KG1 (cell line): ENCODE measurements around the gene TEX52.
A peak's percentile ranks its signal among the peaks of the same experiment; 100 is the strongest.
"Not testable (repeated sequence)": the region's sequence is repeated elsewhere in the genome, so short reads cannot be mapped to it uniquely, and the experiment has no call there.

Experiments used
- DNase-seq: peaks from one replicate; lab custom pipeline; 2025; lab: John Stamatoyannopoulos, UW

The TEX52 gene

GRCh38 chr12:2857021-2857431, at the start of gene TEX52:
TEX52 (minus strand) TSS chr12:2857039; CDS start chr12:2857026, 13 bp downstream.
- DNase-seq, result no peak

GRCh38 chr12:2904260-2904659, 47.4 kb upstream of the TEX52 start:
- no peak for DNase-seq

DNA sequence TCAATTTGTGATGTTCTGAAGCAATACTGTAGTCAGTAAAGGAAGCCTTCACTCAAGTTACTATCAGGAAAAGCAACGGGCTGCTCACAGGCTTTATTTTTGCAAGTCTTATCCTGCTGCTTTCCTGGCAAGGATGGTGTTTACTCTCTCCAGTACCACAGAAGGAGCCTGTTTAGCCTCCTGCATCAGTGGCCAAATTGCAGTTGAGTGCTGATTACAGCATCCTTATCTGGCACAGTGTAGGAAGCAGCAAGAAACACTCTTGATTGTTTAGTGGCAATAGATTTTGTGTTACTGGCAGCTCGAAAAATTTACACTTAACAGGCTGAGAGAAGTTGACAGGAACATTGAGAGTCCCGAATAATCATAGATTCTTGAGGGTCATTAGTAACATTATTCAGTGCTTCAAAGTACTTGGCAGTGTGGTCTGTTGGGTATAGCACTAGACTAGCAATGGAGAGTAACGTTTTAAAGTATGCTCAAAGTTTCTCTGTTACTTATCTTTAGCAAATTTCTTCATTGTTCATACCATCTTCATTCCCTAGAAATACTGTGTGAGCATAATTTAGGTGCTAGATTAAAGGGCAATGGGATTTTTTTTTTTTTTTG, 45.5 kb upstream of the TEX52 start:
- DNase-seq, result no peak

GRCh38 chr12:2900642-2901041, 43.8 kb upstream of the TEX52 start:
- DNase-seq, result no peak

DNA sequence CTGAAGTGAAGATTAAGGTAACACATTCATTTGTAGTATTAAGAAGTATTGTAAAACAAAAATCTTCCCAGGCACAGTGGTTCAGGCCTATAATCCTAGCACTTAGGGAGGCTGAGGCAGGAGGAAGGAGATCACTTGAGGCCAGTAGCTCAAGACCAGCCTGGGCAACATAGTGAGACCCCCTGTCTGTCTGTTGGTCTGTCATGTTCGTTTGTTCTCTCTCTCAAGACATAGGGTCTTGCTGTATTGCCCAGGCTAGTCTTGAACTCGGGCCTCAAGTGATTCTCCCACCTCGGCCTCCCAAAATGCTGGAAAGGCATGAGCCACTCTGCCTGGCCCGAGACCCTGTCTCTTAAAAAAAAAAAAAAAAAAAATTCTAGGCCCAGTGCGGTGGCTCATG, 40.6 kb upstream of the TEX52 start:
- no peak for DNase-seq

GRCh38 chr12:2895511-2895910, 38.7 kb upstream of the TEX52 start:
- no peak for DNase-seq

DNA sequence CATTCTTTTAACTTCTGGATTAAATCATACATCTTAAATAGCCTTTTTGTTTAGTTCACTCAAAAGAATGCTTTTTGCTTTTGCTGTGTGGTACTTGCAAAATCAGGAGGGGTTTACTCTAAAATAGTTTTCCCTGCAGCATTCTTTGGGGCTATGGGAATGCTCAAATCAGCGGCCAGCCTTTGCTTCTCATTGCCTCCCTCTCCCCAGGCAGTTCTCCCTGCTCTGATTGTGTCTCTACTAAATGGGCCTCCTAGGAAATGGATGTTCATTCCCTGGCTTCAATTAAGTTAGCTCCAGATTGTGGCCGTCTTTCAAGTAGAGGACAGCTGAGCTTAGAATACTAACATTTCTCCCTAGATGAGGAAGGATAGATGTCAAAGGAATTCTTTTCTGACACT, 38.2 kb upstream of the TEX52 start:
- no peak for DNase-seq

DNA sequence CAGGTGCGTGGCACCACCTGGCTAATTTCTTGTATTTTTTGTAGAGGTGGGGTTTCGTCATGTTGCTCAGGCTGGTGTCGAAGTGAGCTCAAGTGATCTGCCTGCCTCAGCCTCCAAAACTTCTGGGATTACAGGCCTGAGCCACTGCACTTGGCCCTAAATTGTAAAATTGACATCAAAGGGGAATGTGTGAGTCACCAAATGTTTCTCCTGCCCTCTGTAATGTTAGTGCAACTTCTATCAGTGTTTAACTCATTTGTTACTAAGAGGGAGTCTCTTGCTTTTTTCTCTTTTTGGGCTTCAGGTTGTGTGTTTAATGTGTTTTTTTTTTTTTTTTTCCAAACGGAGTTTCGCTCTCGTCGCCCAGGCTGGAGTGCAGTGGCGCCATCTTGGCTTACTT, 36.2 kb upstream of the TEX52 start:
- no peak for DNase-seq

- DNase-seq, result no peak
These were observed 35.4 kb upstream of the TEX52 start for GRCh38 chr12:2892246-2892645.

DNA sequence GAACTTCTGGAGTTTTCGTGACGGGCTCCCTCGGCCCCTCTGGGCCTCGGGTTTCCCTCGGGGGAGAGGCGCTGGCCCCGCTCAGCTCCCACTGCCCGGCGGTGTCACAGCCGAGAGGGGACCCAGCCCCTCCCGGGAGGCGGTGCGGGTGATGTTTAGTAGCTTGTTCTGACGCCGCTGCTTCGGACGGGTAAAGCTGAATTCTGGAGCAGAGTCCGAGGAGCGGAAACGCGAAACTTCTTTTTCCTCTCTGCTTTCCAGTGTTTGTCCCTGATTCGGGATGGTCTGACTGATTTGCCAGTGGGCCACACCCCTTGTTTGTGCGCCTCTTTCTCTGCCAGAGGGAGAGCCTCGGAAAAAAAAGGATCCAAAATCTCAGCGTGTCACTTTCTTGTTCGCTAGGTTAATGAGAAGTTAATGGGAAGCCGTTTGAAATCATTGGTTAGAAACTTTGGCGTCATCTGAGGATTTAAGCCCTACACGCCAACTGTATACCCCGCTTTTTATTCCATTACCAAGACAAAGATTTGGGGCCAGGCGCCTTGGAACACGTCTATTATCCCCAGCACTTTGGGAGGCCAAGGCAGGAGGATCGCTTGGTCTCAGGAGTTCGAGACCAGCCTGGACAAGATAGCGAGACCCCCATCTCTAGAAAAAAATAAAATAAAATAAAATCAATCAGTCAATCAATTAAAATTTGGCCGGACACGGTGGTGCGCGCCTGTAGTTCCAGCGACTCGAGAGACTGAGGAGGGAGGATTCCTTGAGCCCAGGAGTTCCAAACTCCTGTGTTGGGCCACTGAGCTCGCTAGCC, 34.6 kb upstream of the TEX52 start:
- no peak for DNase-seq

DNA sequence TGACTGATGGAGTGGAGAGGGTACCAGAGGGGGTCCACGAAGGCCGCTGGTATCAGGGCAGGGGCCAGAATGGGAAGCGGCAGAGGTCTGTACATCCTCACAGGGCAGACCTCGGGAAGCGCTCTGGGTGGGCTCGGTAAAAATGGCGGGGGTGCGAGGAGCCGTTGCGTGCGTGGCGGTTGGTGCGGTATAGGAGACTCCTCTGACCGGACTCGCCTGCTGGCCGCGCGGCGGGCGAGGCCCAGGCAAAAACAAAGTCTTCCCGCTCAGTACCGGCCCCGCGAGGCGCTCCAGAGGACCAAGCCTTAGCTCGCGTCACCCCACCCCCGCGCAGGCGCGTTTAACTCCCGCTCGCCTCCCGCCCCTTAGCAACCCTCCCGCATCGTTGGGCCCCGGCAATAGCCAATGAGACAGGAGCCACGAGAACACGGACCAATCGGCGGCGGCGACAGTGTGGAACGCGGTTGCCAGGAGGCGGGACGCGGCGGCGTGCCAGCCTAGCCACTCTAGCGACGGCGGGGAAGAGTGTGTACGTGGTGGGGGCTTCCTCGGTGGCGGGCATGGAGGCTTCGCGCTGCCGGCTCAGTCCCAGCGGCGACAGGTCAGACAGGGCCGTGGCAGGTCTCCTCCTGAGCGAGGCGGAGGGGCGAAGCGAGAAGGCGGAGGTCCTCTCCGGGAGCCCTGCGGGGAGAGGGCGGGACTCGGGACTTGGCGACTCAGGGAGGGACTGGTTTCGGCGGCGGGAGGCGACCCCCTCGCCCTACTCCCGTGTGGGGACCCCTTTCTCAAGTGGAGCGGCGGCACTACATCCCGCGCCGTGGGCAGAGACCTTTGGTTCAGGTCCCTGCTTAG, 33.8 kb upstream of the TEX52 start, which contains the start of gene TULP3:
Gene TULP3 (plus strand): TSS at position 504 of the 852 bp plus-strand sequence. CDS start 57 bp downstream, at position 561.
- peak; percentile 86 for DNase-seq

DNA sequence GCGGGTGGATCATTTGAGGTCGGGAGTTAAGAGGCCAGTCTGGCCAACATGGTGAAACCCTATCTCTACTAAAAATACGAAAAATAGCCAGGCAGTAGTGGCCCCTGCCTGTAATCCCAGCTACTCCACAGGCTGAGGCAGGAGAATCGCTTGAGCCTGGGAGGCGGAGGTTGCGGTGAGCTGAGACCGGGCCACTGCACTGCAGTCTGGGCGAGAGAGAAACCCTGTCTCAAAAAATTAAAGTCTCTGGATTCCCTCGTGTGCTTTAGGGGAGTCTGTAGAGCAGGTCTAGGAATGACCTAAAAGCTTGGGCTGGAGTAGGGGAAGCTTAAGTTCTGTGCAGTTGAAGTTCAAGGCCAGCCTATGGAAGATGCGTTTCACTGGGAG, 33.2 kb upstream of the TEX52 start:
- no peak for DNase-seq

- DNase-seq, result no peak
These were observed 30.1 kb upstream of the TEX52 start for GRCh38 chr12:2886768-2887450.

GRCh38 chr12:2884810-2885209, 28.0 kb upstream of the TEX52 start:
- DNase-seq, result no peak

DNA sequence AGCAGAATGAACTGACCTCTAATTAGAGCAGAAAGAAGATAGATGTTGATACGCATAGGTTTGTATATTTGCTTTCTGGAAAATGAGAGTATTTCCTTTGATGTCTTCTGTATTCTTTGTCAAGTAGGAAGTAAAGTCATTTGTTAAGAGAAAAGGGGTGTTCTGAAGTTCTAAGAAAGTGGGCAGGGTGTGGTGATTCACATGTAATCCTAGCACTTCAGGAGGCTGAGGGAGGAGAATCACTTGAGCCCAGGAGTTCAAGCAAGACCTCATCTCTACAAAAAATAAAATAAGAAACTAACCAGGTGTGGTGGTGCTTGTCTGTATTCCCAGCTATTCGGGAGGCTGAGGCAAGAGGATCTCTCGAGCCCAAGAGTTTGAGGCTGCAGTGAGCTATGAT, 23.0 kb upstream of the TEX52 start:
- no peak for DNase-seq

GRCh38 chr12:2877953-2878732, 21.3 kb upstream of the TEX52 start:
- no peak for DNase-seq

- DNase-seq, result peak; percentile 85
These were observed 20.5 kb upstream of the TEX52 start, which contains the start of the genes FOXM1 and RHNO1 for GRCh38 chr12:2877047-2877952. FOXM1 (minus strand) TSS chr12:2877174; CDS start chr12:2874478, 2,696 bp downstream. RHNO1 (plus strand) TSS chr12:2877223; CDS start chr12:2885367, 8,144 bp downstream.

DNA sequence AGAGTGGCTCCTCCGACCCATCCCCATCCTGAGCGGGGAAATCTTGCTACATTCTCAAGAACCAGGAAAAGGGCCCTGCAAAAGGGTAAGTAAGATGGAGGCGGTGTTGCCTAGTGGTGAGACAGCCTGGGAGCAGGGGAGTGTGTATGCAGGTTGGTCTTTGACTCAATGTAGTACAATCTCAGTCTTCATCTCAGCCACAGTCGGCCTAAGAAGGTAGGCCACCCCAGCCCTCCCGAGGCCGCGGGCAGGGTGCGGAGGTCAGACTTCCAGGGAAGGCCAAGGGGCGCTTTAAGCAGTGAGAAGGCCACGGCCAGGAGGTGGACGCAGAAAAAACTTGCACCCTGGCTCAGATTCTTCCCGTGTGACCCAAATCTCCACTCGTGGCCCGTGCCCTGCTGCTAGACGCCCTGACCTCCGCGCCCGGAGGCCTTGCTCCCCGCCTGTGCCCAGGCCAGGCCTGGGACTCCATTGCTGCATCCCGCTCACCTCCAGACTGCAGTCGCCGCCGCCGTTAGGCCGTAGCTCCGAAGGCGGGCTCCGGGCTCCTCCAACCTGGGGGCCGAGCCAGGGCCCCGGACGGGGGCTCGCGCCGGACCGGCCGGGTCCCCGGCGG, 19.7 kb upstream of the TEX52 start:
- peak; percentile 36 for DNase-seq

DNA sequence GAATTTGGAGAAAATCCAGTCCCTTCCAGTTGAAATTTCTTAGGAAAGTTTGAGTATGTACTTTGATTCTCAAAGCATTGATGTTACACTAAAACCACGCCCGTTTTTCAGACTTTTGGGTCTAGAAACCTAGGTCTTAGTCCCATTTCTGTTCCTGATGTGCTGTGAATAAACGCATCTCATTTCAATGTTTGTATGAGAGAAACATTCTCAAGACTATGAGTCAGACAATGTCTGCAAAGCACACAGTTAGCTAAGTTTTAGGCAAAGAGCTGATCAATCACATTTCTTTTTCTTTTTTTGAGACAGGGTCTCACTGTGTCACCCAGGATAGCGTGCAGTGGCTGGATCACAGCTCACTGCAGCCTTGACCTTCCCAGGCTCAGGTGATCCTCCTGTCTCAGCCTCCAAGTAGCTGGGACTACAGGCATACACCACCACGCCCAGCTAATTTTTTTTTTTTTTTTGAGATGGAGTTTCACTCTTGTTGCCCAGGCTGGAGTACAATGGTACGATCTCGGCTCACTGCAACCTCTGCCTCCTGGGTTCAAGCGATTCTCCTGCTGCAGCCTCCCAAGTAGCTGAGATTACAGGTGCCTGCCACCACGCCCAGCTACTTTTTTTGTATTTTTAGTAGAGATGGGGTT, 12.3 kb upstream of the TEX52 start:
- not testable (repeated sequence) for DNase-seq
